Spinal cord (tissue), 10 donors: Measurements from ENCODE around the gene MTOR. TPM values are rescaled to one million over a fixed set of nuclear protein-coding genes. Genes with fewer than 3 reads are reported as not detected.
"Not testable (repeated sequence)": the region's sequence is repeated elsewhere in the genome, so short reads cannot be mapped to it uniquely, and the experiment has no call there.

ENCODE experiments used
- DNase-seq, 6 donors: peaks; one replicate each; pipeline versions ENCODE4 v3.0.0 to v3.0.0-alpha.2; 2013 to 2015; ENCODE audit warnings: low spot score in 6 of 6, low read depth in 4 of 6
- H3K27ac ChIP-seq: one replicate; pipeline ENCODE4 v1.5.1; 2013; ENCODE audit warnings: low read depth, low read length, control low read depth
- H3K27me3 ChIP-seq: one replicate; pipeline ENCODE4 v1.6.1; 2013; ENCODE audit warnings: low read length; ENCODE audit not compliant: control insufficient read depth, insufficient read depth
- H3K36me3 ChIP-seq: one replicate; pipeline ENCODE4 v1.6.1; 2013; ENCODE audit warnings: low read length; ENCODE audit not compliant: control insufficient read depth, insufficient read depth
- H3K4me1 ChIP-seq: one replicate; pipeline ENCODE4 v1.6.1; 2013; ENCODE audit warnings: low read length; ENCODE audit not compliant: control insufficient read depth, insufficient read depth
- H3K4me3 ChIP-seq: one replicate; pipeline ENCODE4 v1.5.1; 2013; ENCODE audit warnings: low read depth, low read length, control low read depth
- H3K9me3 ChIP-seq: one replicate; pipeline ENCODE4 v1.6.1; 2013; ENCODE audit warnings: low read length; ENCODE audit not compliant: control insufficient read depth, insufficient read depth
- WGBS: methylation state at CpG from one replicate; pipeline ENCODE4 v1.1.5; 2013; ENCODE audit warnings: missing lambda C conversion rate; ENCODE audit not compliant: insufficient coverage; 5-methylcytosine and 5-hydroxymethylcytosine counted together
- polyA plus RNA-seq, 2 donors: library from polyadenylated mRNA; unstranded; fragments of 120-200 nt; gene quantifications; one replicate each; pipeline ENCODE4 v1.2.1, GENCODE V29; 2013; ENCODE audit not compliant: insufficient read length in 2 of 2
- total RNA-seq, 2 donors: library from RNA; depleted of rRNA in 1 of 2; stranded (reverse); fragments of 120-200 nt in 1 of 2; fragments of >200 nt in 1 of 2; gene quantifications; one replicate each; pipeline versions ENCODE4 v1.2.3 to v1.2.4, GENCODE V29; 2013 to 2014
- donor health status: healthy.

Gene MTOR
- total and polyA plus RNA-seq, 4 donors, result 44.2 to 50.8 (median 47.6) TPM

DNA sequence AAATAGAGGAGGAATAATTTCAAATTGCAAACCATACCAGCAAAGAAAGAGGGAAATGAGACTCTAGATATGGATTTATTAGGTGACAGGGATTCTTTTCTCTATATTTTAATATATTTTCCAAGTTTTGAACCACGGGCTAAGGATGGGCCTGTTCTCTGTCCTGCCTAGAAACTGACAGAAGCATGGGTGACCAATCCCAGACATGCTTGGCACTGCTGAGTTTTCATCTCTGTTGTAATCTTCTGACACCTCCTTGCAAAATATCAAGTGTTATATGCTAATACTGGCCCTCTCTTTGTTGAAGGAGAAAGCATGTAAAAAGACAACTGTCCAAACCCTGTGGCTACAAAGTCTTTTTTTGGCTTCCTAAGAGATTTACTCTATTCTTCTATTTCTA, 74.0 kb downstream of the MTOR start:
- Histone ChIP-seq H3K27ac (peak overlapping the region; percentile 86), H3K36me3 (peaks cover 38% of the 10 kb centered on the region), H3K27me3 (no peaks in the 10 kb centered on the region), H3K4me1 (peaks cover 34% of the 10 kb centered on the region), H3K9me3 (no peaks in the 10 kb centered on the region), H3K4me3 (no peak overlapping the region)
- no peak for DNase-seq
- 60% methylated on average over 1 of the region's 1 CpG for WGBS

DNA sequence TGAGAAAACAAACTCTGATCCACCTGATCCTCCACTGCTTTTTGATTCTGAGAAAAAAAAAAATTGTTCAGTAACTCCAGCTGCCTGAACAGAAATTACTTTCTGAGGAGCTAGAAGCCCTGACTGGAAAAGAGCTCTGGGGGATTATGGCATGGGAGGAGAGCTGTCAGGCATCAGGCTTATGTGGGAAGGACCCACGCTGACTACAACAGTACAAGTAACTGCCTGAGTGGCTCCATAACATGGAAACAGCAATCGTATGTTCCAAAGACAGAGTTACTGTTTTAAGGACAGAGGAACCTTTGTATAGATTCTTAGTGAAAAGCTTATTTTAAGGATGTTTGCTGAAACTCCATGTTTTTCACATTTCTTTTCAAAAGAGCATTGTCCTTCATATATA, 74.4 kb downstream of the MTOR start:
- Histone ChIP-seq H3K4me1 (peaks cover 34% of the 10 kb centered on the region), H3K27me3 (no peaks in the 10 kb centered on the region), H3K27ac (peak overlapping the region; percentile 86), H3K9me3 (no peaks in the 10 kb centered on the region), H3K4me3 (no peak overlapping the region), H3K36me3 (peaks cover 34% of the 10 kb centered on the region)
- peak in 2 of 6 donors; percentile 65 to 74 for DNase-seq
- WGBS, result 29% methylated on average over 2 of the region's 2 CpGs

DNA sequence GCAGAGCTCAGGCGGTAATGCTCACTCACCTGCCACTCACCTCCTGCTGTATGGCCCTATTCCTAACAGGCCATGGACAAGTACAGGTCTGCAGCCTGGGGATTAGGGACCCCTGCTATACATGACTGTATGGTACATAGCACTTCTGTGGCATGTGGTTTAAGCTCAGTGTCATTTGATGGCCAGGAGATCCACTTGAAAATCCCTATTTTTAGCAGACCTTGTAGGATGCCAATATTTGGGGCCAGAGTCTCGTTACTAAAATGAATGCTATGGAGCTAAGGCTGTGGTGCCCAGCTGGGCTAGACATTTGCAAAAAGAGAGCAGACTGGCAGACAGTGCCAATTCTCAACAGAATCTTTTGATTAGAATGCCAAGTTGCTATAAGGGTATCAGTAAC, 74.9 kb downstream of the MTOR start:
- peak in 1 of 6 donors; percentile 53 for DNase-seq
- no peaks in the 10 kb centered on the region for H3K9me3 ChIP-seq
- no peak overlapping the region for H3K4me3 ChIP-seq
- no peaks in the 10 kb centered on the region for H3K27me3 ChIP-seq
- peak overlapping the region; percentile 86 for H3K27ac ChIP-seq
- H3K36me3 ChIP-seq, result peaks cover 29% of the 10 kb centered on the region
- 69% methylated on average over 2 of the region's 2 CpGs for WGBS
- H3K4me1 ChIP-seq, result peaks cover 34% of the 10 kb centered on the region

DNA sequence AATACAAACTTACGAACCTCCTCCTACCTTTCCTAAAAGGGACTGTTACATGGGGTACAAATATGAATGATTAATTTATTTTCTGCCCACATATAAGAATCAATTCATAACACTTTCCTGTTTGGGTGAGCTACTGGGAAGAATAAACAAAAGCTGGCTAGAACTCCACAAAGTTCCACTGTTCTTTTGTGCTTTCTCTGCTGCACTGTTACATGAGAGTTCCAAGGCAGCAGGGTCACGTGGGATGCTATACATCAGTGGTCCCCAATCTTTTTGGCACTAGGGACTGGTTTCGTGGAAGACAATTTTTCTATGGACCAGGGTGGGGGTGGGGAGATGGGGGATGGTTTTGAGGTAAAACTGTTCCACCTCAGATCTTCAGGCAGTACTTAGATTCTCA, 75.4 kb downstream of the MTOR start:
- Histone ChIP-seq H3K4me1 (peaks cover 34% of the 10 kb centered on the region), H3K9me3 (no peaks in the 10 kb centered on the region), H3K36me3 (peaks cover 24% of the 10 kb centered on the region), H3K4me3 (no peak overlapping the region), H3K27me3 (no peaks in the 10 kb centered on the region), H3K27ac (peak overlapping the region; percentile 86)
- WGBS, result no CpG with 5 or more reads among the region's 3 CpGs
- DNase-seq, result no peak

DNA sequence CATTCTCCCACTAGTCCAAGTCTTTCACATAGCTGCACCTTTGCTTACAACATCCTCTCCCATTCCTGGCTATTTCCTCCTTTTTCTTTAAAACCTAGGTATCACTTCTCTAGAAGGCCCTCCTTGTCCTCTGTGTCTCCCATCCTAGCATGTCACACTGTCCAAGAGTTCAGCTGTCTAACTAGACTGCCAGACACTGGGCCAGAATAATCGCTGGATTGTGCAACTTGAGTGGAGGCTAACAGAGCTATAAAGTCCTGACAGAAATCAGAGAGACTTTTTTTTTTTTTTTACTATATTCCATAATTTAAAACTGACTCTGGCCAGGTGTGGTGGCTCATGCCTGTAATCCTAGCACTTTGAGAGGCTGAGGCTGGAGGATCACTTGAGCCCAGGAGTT, 77.4 kb downstream of the MTOR start:
- no peak overlapping the region for H3K27ac ChIP-seq
- peaks cover 34% of the 10 kb centered on the region for H3K4me1 ChIP-seq
- 80% methylated on average over 1 of the region's 1 CpG for WGBS
- no peak overlapping the region for H3K4me3 ChIP-seq
- DNase-seq, result no peak
- H3K36me3 ChIP-seq, result peaks cover 18% of the 10 kb centered on the region
- no peaks in the 10 kb centered on the region for H3K27me3 ChIP-seq
- no peaks in the 10 kb centered on the region for H3K9me3 ChIP-seq

DNA sequence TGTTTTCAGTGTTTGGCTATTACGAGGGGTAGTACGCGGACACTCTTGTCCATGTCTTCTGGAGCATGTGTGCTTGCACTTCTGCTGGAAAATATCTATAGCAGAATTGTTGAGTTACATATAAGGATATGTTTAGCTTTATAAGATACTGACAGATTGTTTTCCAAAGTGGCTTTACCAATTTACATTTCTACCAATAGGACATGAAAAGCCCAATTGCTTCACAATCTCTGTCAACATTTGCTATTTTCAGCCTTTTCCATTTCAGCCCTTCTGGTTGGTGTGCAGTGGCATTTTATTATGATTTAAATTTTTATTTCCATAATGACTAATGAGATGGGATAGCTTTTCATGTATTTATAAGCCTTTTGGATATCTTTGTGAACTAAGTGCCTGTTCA, 79.5 kb downstream of the MTOR start:
- Histone ChIP-seq H3K36me3 (peaks cover 12% of the 10 kb centered on the region), H3K27me3 (no peaks in the 10 kb centered on the region), H3K4me1 (peaks cover 30% of the 10 kb centered on the region), H3K4me3 (no peak overlapping the region), H3K9me3 (no peaks in the 10 kb centered on the region), H3K27ac (no peak overlapping the region)
- DNase-seq, result peak in 1 of 6 donors; percentile 53
- 80% methylated on average over 3 of the region's 3 CpGs for WGBS

DNA sequence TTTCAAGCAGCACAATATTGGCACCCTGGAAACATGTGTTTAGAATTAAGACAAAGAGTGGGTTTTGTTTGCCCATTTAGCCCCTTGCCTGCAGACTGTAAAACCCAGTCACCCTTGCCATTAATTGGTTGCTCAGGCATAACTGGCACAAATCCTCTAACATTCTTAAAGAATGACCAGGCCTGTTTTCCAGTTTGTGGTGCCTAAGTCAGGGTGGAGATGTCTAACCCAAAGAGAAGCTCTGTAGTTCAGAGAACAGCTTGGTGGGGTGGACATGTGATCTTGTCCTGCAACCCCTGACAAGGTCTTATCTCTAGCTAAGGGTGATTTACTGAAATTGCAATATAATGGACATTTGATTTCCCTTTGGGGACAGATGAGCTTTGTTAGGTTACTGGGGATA, 82.0 kb downstream of the MTOR start:
- H3K9me3 ChIP-seq, result no peaks in the 10 kb centered on the region
- no peak overlapping the region for H3K4me3 ChIP-seq
- peaks cover 26% of the 10 kb centered on the region for H3K4me1 ChIP-seq
- peak overlapping the region; percentile 51 for H3K27ac ChIP-seq
- H3K27me3 ChIP-seq, result no peaks in the 10 kb centered on the region
- peaks cover 21% of the 10 kb centered on the region for H3K36me3 ChIP-seq
- DNase-seq, result no peak

DNA sequence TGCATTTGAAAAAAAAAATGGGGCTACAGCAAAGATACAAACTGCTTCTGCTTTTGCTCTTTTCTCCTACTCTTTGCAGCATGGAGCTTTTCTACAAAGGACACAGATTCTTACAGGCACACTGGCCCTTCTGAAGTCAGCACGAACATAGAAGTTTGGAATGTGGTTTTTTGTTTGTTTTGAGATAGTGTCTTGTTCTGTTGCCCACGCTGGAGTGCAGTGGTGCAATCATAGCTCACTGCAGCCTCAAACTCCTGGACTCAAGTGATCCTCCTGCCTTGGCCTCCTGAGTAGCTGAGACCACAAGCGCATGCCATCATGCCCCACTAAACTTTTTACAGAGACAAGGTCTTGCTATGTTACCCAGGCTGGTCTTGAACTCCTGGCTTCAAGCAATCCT, 82.6 kb downstream of the MTOR start:
- WGBS, result 100% methylated on average over 1 of the region's 3 CpGs
- Histone ChIP-seq H3K27ac (peak overlapping the region; percentile 26), H3K36me3 (peaks cover 19% of the 10 kb centered on the region), H3K4me1 (peaks cover 26% of the 10 kb centered on the region)
- not testable (repeated sequence) for H3K4me3 ChIP-seq, H3K27me3 ChIP-seq, DNase-seq, H3K9me3 ChIP-seq

DNA sequence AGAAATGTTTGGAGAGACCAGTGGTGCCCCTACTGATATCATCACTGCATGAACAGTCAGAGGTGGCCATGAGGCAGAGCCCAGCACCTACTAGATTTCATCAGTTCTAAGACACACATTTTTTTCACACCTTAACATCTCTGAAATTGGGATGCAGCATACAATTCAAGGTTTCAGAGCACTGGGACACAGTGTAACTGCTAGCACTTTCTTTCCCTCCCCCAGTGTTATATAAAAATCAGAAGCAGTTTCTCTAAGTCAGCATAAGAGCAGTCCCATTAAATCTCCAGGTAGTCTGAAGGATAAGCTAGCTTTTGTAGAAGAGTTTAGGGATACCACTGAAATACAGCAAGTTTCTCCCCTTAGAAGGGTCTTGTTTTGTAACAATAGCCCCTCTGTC, 83.2 kb downstream of the MTOR start:
- no peak overlapping the region for H3K4me3 ChIP-seq
- H3K9me3 ChIP-seq, result no peaks in the 10 kb centered on the region
- H3K36me3 ChIP-seq, result peaks cover 13% of the 10 kb centered on the region
- H3K4me1 ChIP-seq, result peaks cover 22% of the 10 kb centered on the region
- no peak for DNase-seq
- no peaks in the 10 kb centered on the region for H3K27me3 ChIP-seq
- peak overlapping the region; percentile 26 for H3K27ac ChIP-seq

DNA sequence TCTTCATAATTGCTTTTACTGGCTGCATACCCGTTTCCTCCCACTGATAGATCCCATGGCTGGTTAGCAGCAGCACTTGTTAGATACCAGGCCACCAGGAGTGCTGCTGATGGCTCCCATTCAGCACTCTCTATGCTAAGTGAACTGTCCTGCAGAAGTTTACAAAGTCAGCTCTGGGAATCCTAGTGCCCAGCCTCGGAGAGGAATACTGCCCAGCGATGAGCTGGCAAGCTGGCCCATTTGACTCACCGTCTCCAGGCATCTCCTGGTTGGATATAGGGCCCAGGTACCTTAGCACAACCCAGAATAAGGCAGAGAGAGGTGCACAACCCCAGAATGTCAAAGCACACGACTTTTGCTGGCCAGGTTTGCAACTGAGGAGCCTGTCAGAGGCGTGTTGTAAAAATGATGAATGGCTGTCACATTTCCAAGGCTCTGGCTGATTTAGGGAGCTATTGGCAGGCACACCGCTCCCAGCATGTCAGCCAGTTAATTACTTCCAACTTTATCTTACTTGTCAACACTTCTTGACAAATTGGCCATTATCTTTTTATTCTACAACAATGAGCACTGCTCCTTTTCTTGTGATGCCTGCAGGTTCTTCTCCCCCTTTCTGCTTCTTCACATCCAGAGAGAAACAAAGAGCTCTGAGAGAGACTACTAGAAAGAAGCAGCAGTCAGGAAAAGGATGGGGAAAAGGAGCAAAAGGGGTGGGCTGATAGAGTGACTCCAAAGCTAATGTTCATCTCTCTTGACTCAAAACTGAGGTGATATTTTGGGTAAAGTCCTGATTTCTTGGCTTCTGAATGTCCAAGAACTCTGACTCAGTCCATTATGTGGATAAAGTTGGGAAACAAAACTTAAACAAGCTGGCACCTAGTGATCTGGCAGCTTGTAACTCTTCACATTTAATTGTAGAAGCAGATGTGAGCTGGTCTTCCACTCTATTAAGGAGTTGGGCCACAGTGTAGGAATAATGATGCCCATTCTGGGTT, 84.0 kb downstream of the MTOR start:
- WGBS, result 29% methylated on average over 6 of the region's 7 CpGs
- H3K27ac ChIP-seq, result no peak overlapping the region

More for the DNA sequence above, 84.0 kb downstream of the MTOR start:
- no peaks in the 10 kb centered on the region for H3K9me3 ChIP-seq
- DNase-seq, result peak in 2 of 6 donors; percentile 79 to 90
- no peak overlapping the region for H3K4me3 ChIP-seq
- peaks cover 22% of the 10 kb centered on the region for H3K4me1 ChIP-seq
- peaks cover 13% of the 10 kb centered on the region for H3K36me3 ChIP-seq
- no peaks in the 10 kb centered on the region for H3K27me3 ChIP-seq
